Body of pancreas (tissue), 4 donors: ENCODE data around the gene GNG12.

Experiments
- POLR2A ChIP-seq, 3 donors: fragments of 450-650 bp; IDR thresholded peaks; one replicate each; pipeline ENCODE4 v1.6.1; 2016; ENCODE audit warnings: antibody characterized with exemption in 3 of 3, mild to moderate bottlenecking in 2 of 3
- TF ChIP-seq, protein P1 (sequence below), 7 experiments: fragments of 450-650 bp in 4 of 7; fragments of 200-600 bp in 3 of 7; sonication (generic) in 3 of 7; IDR thresholded peaks; one replicate each; pipeline ENCODE4 v1.5.1; 2016 to 2019; ENCODE audit warnings: antibody characterized with exemption in 7 of 7

DNA sequence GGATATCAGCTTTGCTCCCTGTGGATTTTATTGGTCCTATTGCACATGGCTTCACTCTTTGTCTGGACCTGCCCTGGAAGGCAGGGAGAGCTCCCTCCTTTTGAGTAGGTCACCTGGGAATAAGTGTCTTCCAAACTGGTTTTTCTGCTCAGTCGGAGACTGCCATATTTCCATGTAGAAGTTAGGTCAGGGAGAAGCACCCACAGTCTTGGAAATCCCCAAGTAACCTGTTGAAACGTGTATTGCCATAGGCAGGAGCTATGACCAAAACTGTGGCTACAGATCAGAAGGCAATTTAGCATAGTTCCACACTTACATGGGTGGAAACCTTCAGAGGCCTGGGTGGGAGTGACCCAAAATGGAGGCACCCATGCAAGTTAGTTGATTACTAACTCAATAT, 3.5 kb upstream of the GNG12 start:
- TF ChIP-seq, protein P1, sequence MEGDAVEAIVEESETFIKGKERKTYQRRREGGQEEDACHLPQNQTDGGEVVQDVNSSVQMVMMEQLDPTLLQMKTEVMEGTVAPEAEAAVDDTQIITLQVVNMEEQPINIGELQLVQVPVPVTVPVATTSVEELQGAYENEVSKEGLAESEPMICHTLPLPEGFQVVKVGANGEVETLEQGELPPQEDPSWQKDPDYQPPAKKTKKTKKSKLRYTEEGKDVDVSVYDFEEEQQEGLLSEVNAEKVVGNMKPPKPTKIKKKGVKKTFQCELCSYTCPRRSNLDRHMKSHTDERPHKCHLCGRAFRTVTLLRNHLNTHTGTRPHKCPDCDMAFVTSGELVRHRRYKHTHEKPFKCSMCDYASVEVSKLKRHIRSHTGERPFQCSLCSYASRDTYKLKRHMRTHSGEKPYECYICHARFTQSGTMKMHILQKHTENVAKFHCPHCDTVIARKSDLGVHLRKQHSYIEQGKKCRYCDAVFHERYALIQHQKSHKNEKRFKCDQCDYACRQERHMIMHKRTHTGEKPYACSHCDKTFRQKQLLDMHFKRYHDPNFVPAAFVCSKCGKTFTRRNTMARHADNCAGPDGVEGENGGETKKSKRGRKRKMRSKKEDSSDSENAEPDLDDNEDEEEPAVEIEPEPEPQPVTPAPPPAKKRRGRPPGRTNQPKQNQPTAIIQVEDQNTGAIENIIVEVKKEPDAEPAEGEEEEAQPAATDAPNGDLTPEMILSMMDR (IDR thresholded peaks at IDR 0.05): no peak
- no peak for TF ChIP-seq POLR2A (IDR thresholded peaks at IDR 0.05)
